Measurements from ENCODE around the gene PRELID2.

The PRELID2 gene

DNA sequence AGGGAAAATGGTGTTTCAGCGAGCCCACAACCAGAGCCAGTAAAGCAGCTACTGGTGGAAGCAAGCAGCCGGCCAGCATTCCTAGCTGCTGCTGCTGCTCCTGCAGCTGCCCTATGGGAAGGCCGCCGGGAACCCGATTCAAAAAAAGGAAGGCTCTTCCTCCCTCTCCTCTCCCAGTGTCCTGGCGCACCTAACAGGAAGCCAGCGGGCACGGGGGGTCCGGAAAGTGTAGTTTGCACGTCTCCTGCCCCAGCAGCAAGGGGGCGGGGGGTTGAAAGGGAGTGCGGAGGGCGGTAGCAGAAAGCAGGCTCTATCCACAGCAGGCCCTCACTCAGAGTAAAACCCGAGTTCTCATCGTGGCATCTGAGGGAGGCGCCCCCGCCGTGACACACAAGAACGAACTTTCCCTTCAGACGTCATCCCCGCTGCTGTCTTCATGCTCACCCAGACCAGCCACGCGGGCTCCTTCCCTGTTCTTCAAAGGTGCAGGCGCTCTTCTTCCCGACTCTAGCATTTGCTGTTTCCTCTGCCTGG lies 21.2 kb upstream of the PRELID2 start:
- H3K27me3 ChIP-seq (ENCODE audit: insufficient read depth, low read length), result no peaks in the 10 kb centered on the region
- peak overlapping the region; percentile 51 for H3K4me3 ChIP-seq (ENCODE audit: low read length)
- no peaks in the 10 kb centered on the region for H3K9me3 ChIP-seq (ENCODE audit: insufficient read depth, low read depth, low read length)
- no peaks in the 10 kb centered on the region for H3K36me3 ChIP-seq (ENCODE audit: insufficient read depth, low read length)
- 6% methylated on average over 25 of the region's 25 CpGs for WGBS
- peak overlapping the region; percentile 42 for H3K9ac ChIP-seq (ENCODE audit: low read depth, low read length)
- H3K4me1 ChIP-seq (ENCODE audit: insufficient read depth, low read length), result peaks cover 21% of the 10 kb centered on the region; the same call in 1 of the 2 replicates
- H3K27ac ChIP-seq (ENCODE audit: low read depth, low read length), result peak overlapping the region; percentile 4; the same call in 1 of the 2 replicates

- Histone ChIP-seq H3K4me1 (ENCODE audit: insufficient read depth, low read length) (peaks cover 21% of the 10 kb centered on the region; the same call in 1 of the 2 replicates), H3K27me3 (ENCODE audit: insufficient read depth, low read length) (no peaks in the 10 kb centered on the region), H3K4me3 (ENCODE audit: low read length) (peak overlapping the region; percentile 51), H3K27ac (ENCODE audit: low read depth, low read length) (peak overlapping the region; percentile 4; the same call in 1 of the 2 replicates), H3K9me3 (ENCODE audit: insufficient read depth, low read depth, low read length) (no peaks in the 10 kb centered on the region), H3K36me3 (ENCODE audit: insufficient read depth, low read length) (no peaks in the 10 kb centered on the region), H3K9ac (ENCODE audit: low read depth, low read length) (peak overlapping the region; percentile 42)
- WGBS, result 86% methylated on average over 3 of the region's 4 CpGs
Observed at GRCh38 chr5:145855763-145856267, 20.7 kb upstream of the PRELID2 start.

DNA sequence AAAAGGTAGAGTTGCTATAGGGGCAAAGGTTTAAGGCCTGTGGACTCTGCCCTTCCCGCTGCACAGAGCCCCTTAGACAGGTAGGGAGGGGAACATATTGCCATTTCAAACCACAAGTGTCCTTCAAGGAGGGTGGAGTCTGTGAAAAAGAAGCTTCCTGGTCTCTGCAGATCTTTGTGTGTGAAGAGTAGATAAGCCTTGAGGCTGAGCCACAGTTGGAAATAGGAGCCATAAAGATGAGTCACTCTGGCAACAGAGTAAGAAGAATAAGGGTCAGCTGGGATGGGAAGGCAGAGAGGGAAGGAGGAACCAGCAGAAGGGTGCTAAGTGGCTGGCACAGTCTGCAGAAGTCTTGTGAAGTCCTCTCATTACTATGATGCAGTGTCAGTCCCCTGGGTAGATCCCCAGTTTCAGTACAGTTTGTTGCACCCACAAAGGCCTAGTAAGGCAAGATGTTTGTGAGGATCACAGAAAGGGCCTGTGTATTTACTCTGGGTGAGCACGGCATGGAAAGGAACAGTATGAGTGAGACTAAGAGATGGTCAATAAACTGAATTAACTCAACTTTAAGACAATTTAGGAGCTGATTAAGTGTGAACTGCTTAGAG lies 19.6 kb upstream of the PRELID2 start:
- Histone ChIP-seq H3K9me3 (ENCODE audit: insufficient read depth, low read depth, low read length) (no peaks in the 10 kb centered on the region), H3K27ac (ENCODE audit: low read depth, low read length) (no peak overlapping the region), H3K9ac (ENCODE audit: low read depth, low read length) (no peak overlapping the region), H3K4me3 (ENCODE audit: low read length) (no peak overlapping the region), H3K27me3 (ENCODE audit: insufficient read depth, low read length) (no peaks in the 10 kb centered on the region), H3K4me1 (ENCODE audit: insufficient read depth, low read length) (peaks cover 21% of the 10 kb centered on the region; the same call in 1 of the 2 replicates), H3K36me3 (ENCODE audit: insufficient read depth, low read length) (no peaks in the 10 kb centered on the region)
- 80% methylated on average over 2 of the region's 2 CpGs for WGBS

GRCh38 chr5:145853781-145854376 lies 18.7 kb upstream of the PRELID2 start:
- no peaks in the 10 kb centered on the region for H3K27me3 ChIP-seq (ENCODE audit: insufficient read depth, low read length)
- no peaks in the 10 kb centered on the region for H3K36me3 ChIP-seq (ENCODE audit: insufficient read depth, low read length)
- H3K9me3 ChIP-seq (ENCODE audit: insufficient read depth, low read depth, low read length), result no peaks in the 10 kb centered on the region
- H3K27ac ChIP-seq (ENCODE audit: low read depth, low read length), result no peak overlapping the region
- H3K4me1 ChIP-seq (ENCODE audit: insufficient read depth, low read length), result peaks cover 21% of the 10 kb centered on the region; the same call in 1 of the 2 replicates
- no peak overlapping the region for H3K4me3 ChIP-seq (ENCODE audit: low read length)
- no peak overlapping the region for H3K9ac ChIP-seq (ENCODE audit: low read depth, low read length)
- WGBS, result 96% methylated on average over 2 of the region's 3 CpGs

DNA sequence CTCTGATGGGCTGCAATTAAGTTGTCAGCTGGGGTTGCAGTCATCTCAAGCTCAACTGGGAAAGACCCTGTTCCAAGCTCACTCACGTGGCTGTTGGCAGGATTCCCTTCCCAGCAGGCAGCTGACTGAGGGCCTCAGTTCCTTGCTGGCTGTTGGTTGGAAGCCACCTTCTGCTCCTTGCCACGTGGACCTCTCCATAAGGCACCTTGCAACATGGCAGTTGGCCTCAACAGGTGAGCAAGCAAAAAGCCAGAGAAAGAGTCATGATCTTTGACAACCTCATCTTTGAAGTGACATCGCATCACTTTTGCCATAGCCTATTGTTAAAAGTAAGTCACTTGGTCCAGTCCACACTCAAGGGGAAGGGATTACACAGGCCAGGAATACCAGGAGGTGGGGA lies 17.8 kb upstream of the PRELID2 start:
- no peak overlapping the region for H3K4me3 ChIP-seq (ENCODE audit: low read length)
- H3K27me3 ChIP-seq (ENCODE audit: insufficient read depth, low read length), result no peaks in the 10 kb centered on the region
- H3K27ac ChIP-seq (ENCODE audit: low read depth, low read length), result no peak overlapping the region
- peaks cover 21% of the 10 kb centered on the region; the same call in 1 of the 2 replicates for H3K4me1 ChIP-seq (ENCODE audit: insufficient read depth, low read length)
- 89% methylated on average over 3 of the region's 3 CpGs for WGBS
- H3K9me3 ChIP-seq (ENCODE audit: insufficient read depth, low read depth, low read length), result no peaks in the 10 kb centered on the region
- H3K36me3 ChIP-seq (ENCODE audit: insufficient read depth, low read length), result no peaks in the 10 kb centered on the region
- no peak overlapping the region for H3K9ac ChIP-seq (ENCODE audit: low read depth, low read length)

- no peaks in the 10 kb centered on the region for H3K36me3 ChIP-seq (ENCODE audit: insufficient read depth, low read length)
- no peaks in the 10 kb centered on the region for H3K9me3 ChIP-seq (ENCODE audit: insufficient read depth, low read depth, low read length)
- H3K27me3 ChIP-seq (ENCODE audit: insufficient read depth, low read length), result no peaks in the 10 kb centered on the region
- WGBS, result 94% methylated on average over 1 of the region's 1 CpG
- no peaks in the 10 kb centered on the region for H3K4me1 ChIP-seq (ENCODE audit: insufficient read depth, low read length)
- no peak overlapping the region for H3K9ac ChIP-seq (ENCODE audit: low read depth, low read length)
- no peak overlapping the region for H3K4me3 ChIP-seq (ENCODE audit: low read length)
- no peak overlapping the region for H3K27ac ChIP-seq (ENCODE audit: low read depth, low read length)
Observed at GRCh38 chr5:145848854-145849253, 13.7 kb upstream of the PRELID2 start.

DNA sequence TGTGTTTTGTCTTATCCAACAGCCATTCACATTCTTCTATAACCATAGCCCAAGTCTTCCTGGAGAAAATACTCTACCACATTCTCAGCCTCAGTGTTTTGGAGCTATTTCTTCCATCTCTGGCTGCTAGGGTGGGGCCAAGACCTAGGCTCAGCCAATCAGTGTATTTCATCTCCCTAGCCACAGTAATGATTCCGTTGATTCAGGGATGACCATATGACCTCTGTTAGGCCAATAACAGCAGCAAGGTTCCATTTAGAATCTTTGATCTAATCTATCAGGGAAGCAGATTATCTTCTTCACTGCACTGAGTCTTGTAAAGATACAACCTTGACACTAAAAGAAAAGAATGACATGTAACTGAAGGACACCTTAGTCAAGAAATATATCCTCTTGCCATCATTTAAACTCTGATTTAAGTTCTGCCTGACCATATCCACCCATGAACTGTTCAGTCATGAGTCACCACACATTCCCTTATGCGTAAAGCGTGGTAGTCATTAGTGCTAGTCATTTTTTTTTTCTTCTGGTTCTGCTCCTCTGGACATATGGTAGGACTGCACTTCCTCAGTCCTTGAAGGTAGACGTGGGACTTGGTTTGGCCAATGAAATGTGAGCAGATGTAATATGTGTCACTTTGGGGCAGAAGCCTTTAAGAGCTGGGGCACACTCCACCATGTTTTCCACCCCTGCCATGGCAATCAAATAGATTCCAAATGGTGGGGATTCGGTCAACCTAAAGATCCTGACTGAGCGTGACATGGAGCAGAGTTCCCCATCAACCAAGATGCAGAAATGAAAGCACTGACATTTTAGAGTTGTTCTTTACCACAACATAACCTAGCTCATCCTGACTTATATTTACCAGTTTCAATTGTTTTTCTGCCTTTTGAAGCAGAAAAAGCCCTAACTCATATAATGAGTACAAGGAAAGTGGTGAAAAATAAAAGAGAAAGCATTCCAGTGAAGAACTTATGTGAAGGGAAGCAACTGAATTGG lies 12.7 kb upstream of the PRELID2 start:
- no peaks in the 10 kb centered on the region for H3K27me3 ChIP-seq (ENCODE audit: insufficient read depth, low read length)
- no peak overlapping the region for H3K9ac ChIP-seq (ENCODE audit: low read depth, low read length)
- 94% methylated on average over 6 of the region's 6 CpGs for WGBS
- H3K9me3 ChIP-seq (ENCODE audit: insufficient read depth, low read depth, low read length), result no peaks in the 10 kb centered on the region
- H3K36me3 ChIP-seq (ENCODE audit: insufficient read depth, low read length), result no peaks in the 10 kb centered on the region
- no peak overlapping the region for H3K27ac ChIP-seq (ENCODE audit: low read depth, low read length)
- H3K4me3 ChIP-seq (ENCODE audit: low read length), result no peak overlapping the region
- no peaks in the 10 kb centered on the region for H3K4me1 ChIP-seq (ENCODE audit: insufficient read depth, low read length)

DNA sequence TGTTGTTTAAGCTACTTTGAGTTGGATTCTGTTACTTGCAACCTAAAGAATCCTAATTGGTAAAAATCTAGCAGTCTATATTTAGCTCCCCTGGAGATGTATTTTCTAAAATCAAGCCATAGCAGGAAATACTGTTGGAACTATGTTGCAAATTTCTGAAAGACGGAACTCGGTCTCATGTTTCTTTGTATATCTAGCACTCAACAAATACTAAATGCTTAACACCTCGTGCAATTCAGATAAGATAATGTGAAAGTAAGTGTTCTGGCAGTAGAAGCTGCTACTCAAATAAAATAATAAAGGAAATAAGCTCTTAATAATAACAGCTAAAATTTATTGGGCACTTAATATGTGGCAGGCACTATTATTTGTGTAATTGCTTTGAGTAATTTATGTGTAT lies 10.9 kb upstream of the PRELID2 start:
- no peak overlapping the region for H3K27ac ChIP-seq (ENCODE audit: low read depth, low read length)
- no peaks in the 10 kb centered on the region for H3K27me3 ChIP-seq (ENCODE audit: insufficient read depth, low read length)
- H3K9ac ChIP-seq (ENCODE audit: low read depth, low read length), result no peak overlapping the region
- H3K4me1 ChIP-seq (ENCODE audit: insufficient read depth, low read length), result no peaks in the 10 kb centered on the region
- no peak overlapping the region for H3K4me3 ChIP-seq (ENCODE audit: low read length)
- WGBS, result 83% methylated on average over 2 of the region's 3 CpGs
- H3K36me3 ChIP-seq (ENCODE audit: insufficient read depth, low read length), result no peaks in the 10 kb centered on the region
- no peaks in the 10 kb centered on the region for H3K9me3 ChIP-seq (ENCODE audit: insufficient read depth, low read depth, low read length)

- Histone ChIP-seq H3K36me3 (ENCODE audit: insufficient read depth, low read length) (no peaks in the 10 kb centered on the region), H3K9me3 (ENCODE audit: insufficient read depth, low read depth, low read length) (no peaks in the 10 kb centered on the region), H3K27me3 (ENCODE audit: insufficient read depth, low read length) (no peaks in the 10 kb centered on the region), H3K27ac (ENCODE audit: low read depth, low read length) (no peak overlapping the region), H3K4me3 (ENCODE audit: low read length) (no peak overlapping the region), H3K4me1 (ENCODE audit: insufficient read depth, low read length) (no peaks in the 10 kb centered on the region), H3K9ac (ENCODE audit: low read depth, low read length) (no peak overlapping the region)
Observed at GRCh38 chr5:145841299-145841698, 6.2 kb upstream of the PRELID2 start.

DNA sequence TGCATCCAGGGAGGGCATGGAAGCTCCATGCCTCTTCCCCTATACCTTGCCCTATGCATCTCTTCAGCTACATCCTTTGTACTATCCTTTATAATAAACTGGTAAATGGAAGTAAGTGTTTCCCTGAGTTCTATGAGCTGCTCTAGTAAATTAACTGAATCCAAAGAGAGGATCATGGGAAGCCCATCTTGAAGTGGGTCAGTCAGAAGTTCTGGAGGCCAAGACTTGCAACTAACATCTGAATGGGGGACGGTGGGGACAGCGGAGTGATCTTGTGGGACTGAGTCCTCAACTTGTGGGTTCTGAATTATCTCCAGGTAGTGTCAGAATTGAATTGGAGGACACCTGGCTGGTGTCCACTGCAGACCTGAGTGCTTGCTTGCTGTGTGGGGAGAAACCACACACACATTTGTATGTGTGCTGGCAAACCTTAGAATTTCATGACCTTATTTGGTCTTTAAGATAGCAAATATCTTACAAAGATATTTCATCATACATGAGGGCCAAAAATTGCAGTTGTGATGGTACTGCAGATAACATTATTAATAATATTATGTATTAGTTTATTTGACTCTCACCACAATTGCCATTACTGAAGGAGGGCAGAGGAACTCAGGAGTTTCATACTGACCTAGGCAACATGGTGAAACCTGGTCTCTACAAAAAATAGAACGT lies 5.5 kb upstream of the PRELID2 start:
- H3K4me1 ChIP-seq (ENCODE audit: insufficient read depth, low read length), result no peaks in the 10 kb centered on the region; the same call in 1 of the 2 replicates
- H3K27ac ChIP-seq (ENCODE audit: low read depth, low read length), result no peak overlapping the region
- H3K36me3 ChIP-seq (ENCODE audit: insufficient read depth, low read length), result no peaks in the 10 kb centered on the region
- WGBS, result 93% methylated on average over 3 of the region's 3 CpGs
- H3K27me3 ChIP-seq (ENCODE audit: insufficient read depth, low read length), result peaks cover 6% of the 10 kb centered on the region; the same call in 1 of the 2 replicates
- no peaks in the 10 kb centered on the region for H3K9me3 ChIP-seq (ENCODE audit: insufficient read depth, low read depth, low read length)
- H3K4me3 ChIP-seq (ENCODE audit: low read length), result no peak overlapping the region
- H3K9ac ChIP-seq (ENCODE audit: low read depth, low read length), result no peak overlapping the region

Measured in HUES64 (cell line).